Neural progenitor cell (in vitro differentiated cells): ENCODE measurements around the gene AANAT.

ENCODE experiments used
- EZH2 ChIP-seq: fragments of 200-600 bp; sonication (generic); IDR thresholded peaks from 2 replicates; pipeline ENCODE4 v1.6.1; 2017; ENCODE audit warnings: antibody characterized with exemption, mild to moderate bottlenecking, moderate library complexity
- TF ChIP-seq, protein P1 (sequence below): fragments of 200-600 bp; sonication (generic); IDR thresholded peaks from 2 replicates; pipeline ENCODE4 v1.5.1; 2017; ENCODE audit warnings: antibody characterized with exemption, mild to moderate bottlenecking

DNA sequence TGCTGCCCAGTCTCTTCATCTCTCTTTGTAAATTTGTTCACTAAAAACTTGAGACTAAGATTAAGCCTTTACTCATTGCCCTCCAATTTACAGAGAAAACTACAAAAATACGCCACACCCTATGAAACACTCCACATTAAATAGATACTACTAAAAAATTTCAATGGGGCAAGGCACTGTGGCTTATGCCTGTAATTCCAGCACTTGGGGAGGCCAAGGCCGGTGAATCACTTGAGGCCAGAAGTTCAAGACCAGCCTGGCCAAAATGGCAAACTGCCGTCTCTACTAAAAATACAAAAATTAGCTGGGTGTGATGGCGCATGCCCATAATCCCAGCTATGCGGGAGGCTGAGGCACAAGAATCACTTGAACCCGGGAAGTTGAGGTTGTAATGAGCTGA lies 18.3 kb upstream of the AANAT start:
- TF ChIP-seq, protein P1, sequence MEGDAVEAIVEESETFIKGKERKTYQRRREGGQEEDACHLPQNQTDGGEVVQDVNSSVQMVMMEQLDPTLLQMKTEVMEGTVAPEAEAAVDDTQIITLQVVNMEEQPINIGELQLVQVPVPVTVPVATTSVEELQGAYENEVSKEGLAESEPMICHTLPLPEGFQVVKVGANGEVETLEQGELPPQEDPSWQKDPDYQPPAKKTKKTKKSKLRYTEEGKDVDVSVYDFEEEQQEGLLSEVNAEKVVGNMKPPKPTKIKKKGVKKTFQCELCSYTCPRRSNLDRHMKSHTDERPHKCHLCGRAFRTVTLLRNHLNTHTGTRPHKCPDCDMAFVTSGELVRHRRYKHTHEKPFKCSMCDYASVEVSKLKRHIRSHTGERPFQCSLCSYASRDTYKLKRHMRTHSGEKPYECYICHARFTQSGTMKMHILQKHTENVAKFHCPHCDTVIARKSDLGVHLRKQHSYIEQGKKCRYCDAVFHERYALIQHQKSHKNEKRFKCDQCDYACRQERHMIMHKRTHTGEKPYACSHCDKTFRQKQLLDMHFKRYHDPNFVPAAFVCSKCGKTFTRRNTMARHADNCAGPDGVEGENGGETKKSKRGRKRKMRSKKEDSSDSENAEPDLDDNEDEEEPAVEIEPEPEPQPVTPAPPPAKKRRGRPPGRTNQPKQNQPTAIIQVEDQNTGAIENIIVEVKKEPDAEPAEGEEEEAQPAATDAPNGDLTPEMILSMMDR, result no peak
- TF ChIP-seq EZH2, result no peak
